Right kidney (tissue), 1 donor: ENCODE results near the gene SRPK2.

Experiments
- DNase-seq: peaks from one replicate; pipeline ENCODE4 v3.0.0-alpha.2; 2016

The SRPK2 gene

GRCh38 chr7:105087981-105088380 lies 300.7 kb downstream of the SRPK2 start:
- DNase-seq, result no peak

GRCh38 chr7:105086850-105087249 lies 301.9 kb downstream of the SRPK2 start:
- no peak for DNase-seq

- no peak for DNase-seq
Observed at GRCh38 chr7:105084581-105084980, 304.1 kb downstream of the SRPK2 start.

GRCh38 chr7:105079348-105079747 lies 309.4 kb downstream of the SRPK2 start:
- no peak for DNase-seq

GRCh38 chr7:105073143-105073542 lies 315.6 kb downstream of the SRPK2 start:
- DNase-seq, result no peak

DNA sequence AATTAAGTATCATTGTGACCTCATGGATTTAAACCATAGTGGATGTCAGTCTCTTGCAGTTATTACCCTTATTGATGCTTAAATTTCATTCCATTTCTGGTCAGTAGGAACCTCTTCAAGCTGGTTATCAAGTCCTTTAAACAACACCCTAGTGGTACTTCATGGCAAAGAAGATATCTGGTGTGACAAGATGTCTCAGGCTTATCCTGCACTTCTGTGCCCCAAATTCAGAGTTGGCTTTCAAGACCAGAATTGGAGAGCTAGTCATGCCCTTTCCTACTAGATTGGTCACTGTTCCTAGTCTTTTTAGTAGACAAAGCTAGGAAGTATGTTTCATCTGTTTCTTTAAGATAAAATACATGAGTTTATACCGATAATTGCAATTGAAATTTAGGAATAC lies 319.8 kb downstream of the SRPK2 start:
- DNase-seq, result no peak

DNA sequence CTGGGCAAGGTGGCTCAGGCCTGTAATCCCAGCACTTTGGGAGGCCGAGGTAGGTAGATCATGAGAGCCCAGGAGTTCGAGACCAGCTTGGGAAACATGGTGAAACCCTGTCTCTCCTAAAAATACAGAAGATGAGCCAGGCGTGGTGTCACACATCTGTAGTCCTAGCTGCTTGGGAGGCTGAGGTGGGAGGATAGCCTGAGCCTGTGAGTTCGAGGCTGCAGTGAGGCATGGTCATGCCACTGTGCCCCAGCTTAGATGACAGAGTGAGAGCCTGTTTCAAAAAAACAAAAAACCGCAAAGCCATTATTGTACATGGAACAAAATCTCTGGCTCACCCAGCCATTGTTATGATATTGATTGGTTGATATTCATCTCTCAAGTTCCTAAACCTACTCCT lies 321.0 kb downstream of the SRPK2 start:
- DNase-seq, result no peak
